ENCODE data around the gene HSD11B2. TPM values are rescaled to one million over a fixed set of nuclear protein-coding genes. Genes with fewer than 3 reads are reported as not detected.

HSD11B2 gene
- total and polyA plus RNA-seq, 2 of the 4 experiments (the other 2 are of a cell fraction): 0.26 TPM; not detected in 1

DNA sequence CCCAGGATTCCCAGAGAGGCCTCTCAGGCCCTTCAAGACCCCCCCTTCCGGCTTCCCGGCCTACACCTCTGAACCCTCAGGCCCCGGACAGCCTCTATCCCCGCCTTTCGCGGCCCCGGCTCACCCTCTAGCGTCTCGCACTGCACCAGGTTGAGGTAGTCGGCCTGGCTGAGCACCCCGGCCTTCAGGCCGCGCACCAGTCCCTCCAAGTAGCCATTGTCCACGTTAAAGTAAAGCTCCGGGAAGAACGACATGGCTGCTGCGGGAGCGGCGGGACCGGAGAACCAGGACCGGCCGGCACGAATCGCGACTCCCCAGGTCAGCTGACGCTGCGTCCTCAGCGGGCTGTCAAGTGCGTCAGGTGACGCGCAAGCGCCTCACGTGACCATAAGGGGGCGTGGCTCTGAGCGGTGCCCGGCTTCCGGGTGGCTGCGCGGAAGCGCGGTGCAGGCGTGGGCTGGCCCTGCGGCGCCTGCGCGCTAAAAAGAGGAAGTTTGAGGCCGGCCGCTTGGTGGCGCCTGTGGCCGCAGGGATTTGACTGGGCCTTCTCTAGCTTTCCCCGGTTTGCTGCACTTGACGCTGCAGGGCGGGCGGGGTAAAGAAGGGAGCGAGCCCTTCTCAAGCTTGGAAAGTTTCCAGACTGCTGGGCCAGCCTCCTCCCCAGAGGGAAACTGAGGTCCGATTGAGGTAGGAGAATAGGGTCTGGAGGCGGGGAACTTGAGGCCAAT is 50.1 kb downstream of the HSD11B2 start, which contains the start of gene ATP6V0D1 (continued):
- TF ChIP-seq CHD1 (IDR thresholded peaks at IDR 0.05; ENCODE audit: low read depth, low read length) (no peak), RCOR1 (IDR thresholded peaks at IDR 0.05; ENCODE audit: insufficient replicate concordance, low read length) (no peak)

DNA sequence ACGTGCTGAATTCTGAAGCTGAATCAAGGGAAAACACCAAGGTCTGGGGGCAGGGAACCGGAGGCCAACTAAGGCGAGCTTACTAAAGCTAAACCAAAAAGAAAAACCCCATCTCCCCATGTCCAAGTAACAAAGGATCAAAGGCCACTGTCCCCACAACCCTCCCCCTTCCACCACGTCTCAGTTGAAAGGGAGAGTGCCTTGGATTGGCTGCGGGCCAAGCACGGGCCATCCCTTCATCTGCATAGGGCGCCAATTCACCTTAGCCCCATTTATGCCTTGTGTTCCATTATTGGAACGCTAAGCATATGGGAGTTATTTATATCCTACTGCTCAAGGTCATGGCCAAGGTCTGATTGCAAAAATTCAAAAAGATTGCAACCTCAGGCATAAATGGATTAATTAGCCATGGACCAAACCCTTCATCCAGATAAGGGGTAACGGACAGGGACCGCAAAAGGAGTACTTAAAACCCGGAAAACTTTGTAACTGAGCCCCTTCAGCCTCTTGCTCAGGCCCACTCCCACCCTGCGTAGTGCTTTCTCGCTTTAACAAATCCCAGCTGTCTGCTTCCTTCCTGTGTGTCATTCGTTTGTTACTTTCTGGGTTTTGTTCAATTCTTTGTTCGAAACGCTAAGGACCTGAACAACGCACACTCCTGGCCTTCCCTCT is 50.8 kb downstream of the HSD11B2 start:
- Histone ChIP-seq H2BK5ac (ENCODE audit: low read depth, low read length, poor library complexity, severe bottlenecking) (peak overlapping the region; percentile 47), H2AK5ac (ENCODE audit: low read depth, low read length) (peak overlapping the region; percentile 83), H3K27me3 (ENCODE audit: control insufficient read depth, insufficient read depth, low read length) (no peaks in the 10 kb centered on the region), H3K56ac (ENCODE audit: extremely low read depth, insufficient read depth, low read length) (peak overlapping the region; percentile 30), H3K36me3 (ENCODE audit: control insufficient read depth, insufficient read depth, low read length) (no peaks in the 10 kb centered on the region), H4K8ac (ENCODE audit: low read depth in 2 of 2, low read length in 2 of 2) (peak overlapping the region; percentile 70 to 95), H3K4me2 (ENCODE audit: low read depth, low read length) (peak overlapping the region; percentile 81), H2BK120ac (ENCODE audit: low read depth, low read length) (peak overlapping the region; percentile 9; the same call in 1 of the 2 replicates), H3K9me1 (ENCODE audit: insufficient read depth, low read length) (no peaks in the 10 kb centered on the region; the same call in 1 of the 2 replicates), H3K79me1 (ENCODE audit: low read depth in 1 of 2, low read length in 2 of 2) (peaks cover 12 to 57% of the 10 kb centered on the region in 2 experiments; a peak in 3 of 4 replicates), H3K9ac (ENCODE audit: low read depth, low read length) (peak overlapping the region; percentile 71), H3K4me3 (ENCODE audit: insufficient read depth, low read depth, low read length) (peak overlapping the region; percentile 52), H3K4ac (ENCODE audit: low read depth, low read length) (peak overlapping the region; percentile 53), H4K91ac (ENCODE audit: insufficient read depth, low read depth, low read length) (peak overlapping the region; percentile 43), H3K27ac (ENCODE audit: insufficient read depth, low read length) (peak overlapping the region; percentile 74), H2AFZ (replicated peaks; ENCODE audit: low read length, poor library complexity) (peak overlapping the region; percentile 96), H4K20me1 (ENCODE audit: insufficient read depth, low read length) (peaks cover 20% of the 10 kb centered on the region), H2AK9ac (replicated peaks; ENCODE audit: low read depth, low read length, poor library complexity) (peak overlapping the region; percentile 5), H3K9me3 (ENCODE audit: control insufficient read depth, insufficient read depth, low read length) (no peaks in the 10 kb centered on the region), H3K23ac (ENCODE audit: low read depth, low read length) (peak overlapping the region; percentile 7; the same call in 1 of the 2 replicates), H3K14ac (replicated peaks; ENCODE audit: low read depth, low read length) (peak overlapping the region; percentile 24), H4K5ac (ENCODE audit: low read depth, low read length) (peak overlapping the region; percentile 76), H3K4me1 (ENCODE audit: control insufficient read depth, insufficient read depth, low read length) (peaks cover 14% of the 10 kb centered on the region), H3K18ac (ENCODE audit: low read depth, low read length) (peak overlapping the region; percentile 40), H2BK15ac (ENCODE audit: low read depth, low read length) (peak overlapping the region; percentile 1; the same call in 1 of the 3 replicates), H2BK20ac (ENCODE audit: low read depth, low read length) (no peak overlapping the region)
- in situ Hi-C loops (cut with MboI; ENCODE audit: low sequenced_read_pairs) (no loop called here), dilution Hi-C loops (cut with HindIII; ENCODE audit: low sequenced_read_pairs, unreplicated experiment) (no loop called here), intact Hi-C loops (cut with micrococcal nuclease) (loop anchor here (1.0 kb wide), 1 partner anchor 33 kb away; no protein-coding TSS in a partner anchor)
- CTCF ChIA-PET: interaction anchor here (0.5 to 3.4 kb wide), 7 partner anchors 9 to 242 kb away, joined by 3 to 14 read pairs (median 8); partner anchors contain the start of gene CTCF
- no TSS peak for BruUV-seq (replicated peaks)
- ATAC-seq (ENCODE audit: low read depth) (peak; percentile 3), DNase-seq (peak; percentile 43)
- TF ChIP-seq BHLHE40 (IDR thresholded peaks at IDR 0.05; ENCODE audit: low read depth, low read length): peak; percentile 36; the same call in 1 of the 2 replicates
- TF ChIP-seq FOS (IDR thresholded peaks at IDR 0.05; ENCODE audit: low read depth, low read length): no peak
- 27% methylated on average over 7 of the region's 17 CpGs; no CpG with 5 or more reads in 1 of the 2 experiments for WGBS, 2 experiments (ENCODE audit: extremely low coverage in 2 of 2, insufficient read length in 1 of 2)
- POLR2A ChIA-PET (ENCODE audit: unreplicated experiment): no interaction called here

Measured in IMR-90 (cell line).